Endothelial cell of umbilical vein (primary cell): ENCODE results near the gene GID4. TPM values are rescaled to one million over a fixed set of nuclear protein-coding genes. Genes with fewer than 3 reads are reported as not detected.
A peak's percentile ranks its signal among the peaks of the same experiment; 100 is the strongest.

Source experiments
- BruUV-seq: library from RNA; stranded (reverse); fragments of 400-500 nt; replicated peaks from 2 replicates; lab custom pipeline; 2021; lab: Mats Ljungman, UMichigan
- CTCF ChIA-PET: fragments of 300-600, 350-600 bp; sonication (Branson Sonifier 250); formaldehyde crosslinking; loops from one replicate; lab custom pipeline; 2021; ENCODE audit warnings: antibody characterized with exemption, inconsistent platforms; lab: Charles Lee
- POLR2A ChIA-PET: fragments of 300-600, 350-600 bp; sonication (Branson Sonifier 250); formaldehyde crosslinking; loops from one replicate; lab custom pipeline; 2021; ENCODE audit warnings: antibody characterized with exemption, inconsistent platforms; lab: Charles Lee
- DNase-seq: peaks from one replicate; pipeline ENCODE4 v3.0.0-alpha.2; 2011; ENCODE audit warnings: low read depth, low spot score
- FAIRE-seq: peaks from 2 replicates; lab custom pipeline; 2011; peaks lifted over from hg19 to GRCh38; lab: Jason Lieb, UNC
- H2AFZ ChIP-seq: 2 replicates; pipeline ENCODE4 v1.6.0; 2012; ENCODE audit warnings: low read depth, low read length, control low read depth, inconsistent platforms
- H3K27ac ChIP-seq: 2 replicates; pipeline ENCODE4 v1.5.1; 2011; ENCODE audit warnings: low read depth, mild to moderate bottlenecking, control low read depth, low read length, moderate library complexity; ENCODE audit not compliant: insufficient read depth
- H3K27me3 ChIP-seq, 2 experiments: 2 replicates each; pipeline versions ENCODE4 v1.6.0 to v1.6.1; 2011; ENCODE audit warnings: low read length in 2 of 2, mixed read lengths in 1 of 2; ENCODE audit not compliant: control insufficient read depth in 2 of 2, insufficient read depth in 2 of 2
- H3K36me3 ChIP-seq, 2 experiments: 2 replicates in 1 of 2; 3 replicates in 1 of 2; pipeline ENCODE4 v1.5.1; 2011; ENCODE audit warnings: low read length in 2 of 2, mild to moderate bottlenecking in 1 of 2, moderate library complexity in 1 of 2; ENCODE audit not compliant: control insufficient read depth in 2 of 2, insufficient read depth in 2 of 2; ENCODE audit errors: extremely low read depth in 1 of 2
- H3K4me1 ChIP-seq: 3 replicates; pipeline ENCODE4 v1.5.1; 2011; ENCODE audit warnings: mild to moderate bottlenecking, low read length; ENCODE audit not compliant: control insufficient read depth, insufficient read depth; ENCODE audit errors: extremely low read depth
- H3K4me2 ChIP-seq: 2 replicates; pipeline ENCODE4 v1.6.1; 2011; ENCODE audit warnings: low read length, control low read depth, mixed read lengths; ENCODE audit not compliant: insufficient read depth
- H3K4me3 ChIP-seq, 3 experiments: fragments of 200-600 bp in 1 of 3; sonication (generic), shearing (Covaris generic) in 1 of 3; replicated peaks in 1 of 3; 2 replicates each; pipeline ENCODE4 v1.5.1; 2011 to 2016; ENCODE audit warnings: control low read depth in 3 of 3, low read length in 3 of 3, mild to moderate bottlenecking in 2 of 3, inconsistent platforms in 1 of 3, low read depth in 1 of 3, moderate library complexity in 1 of 3; ENCODE audit not compliant: insufficient read depth in 1 of 3
- H3K79me2 ChIP-seq: 2 replicates; pipeline ENCODE4 v1.6.0; 2012; ENCODE audit warnings: low read length, inconsistent platforms; ENCODE audit not compliant: control insufficient read depth, insufficient read depth
- H3K9ac ChIP-seq: replicated peaks from 2 replicates; pipeline ENCODE3; 2011; ENCODE audit warnings: low read length, control low read depth; ENCODE audit not compliant: insufficient read depth; ENCODE audit errors: extremely low read depth
- H3K9me1 ChIP-seq: replicated peaks from 3 replicates; pipeline ENCODE4 v1.6.0; 2011; ENCODE audit warnings: mild to moderate bottlenecking, low read length; ENCODE audit not compliant: control insufficient read depth, insufficient read depth; ENCODE audit errors: extremely low read depth
- H3K9me3 ChIP-seq: replicated peaks from 2 replicates; pipeline ENCODE4 v1.5.1; 2012; ENCODE audit warnings: low read length, inconsistent platforms; ENCODE audit not compliant: control insufficient read depth, insufficient read depth
- H4K20me1 ChIP-seq: replicated peaks from 2 replicates; pipeline ENCODE3; 2011; ENCODE audit warnings: mild to moderate bottlenecking, low read length; ENCODE audit not compliant: control insufficient read depth, insufficient read depth; ENCODE audit errors: extremely low read depth
- EZH2 ChIP-seq: IDR thresholded peaks from 2 replicates; pipeline ENCODE4 v1.6.1; 2012; ENCODE audit warnings: borderline replicate concordance, low read depth, mild to moderate bottlenecking, moderate library complexity, low read length, inconsistent platforms; ENCODE audit not compliant: severe bottlenecking
- FOS ChIP-seq: IDR thresholded peaks from 2 replicates; pipeline ENCODE4 v1.6.1; 2011; ENCODE audit warnings: mild to moderate bottlenecking, low read length, moderate library complexity, borderline replicate concordance; ENCODE audit not compliant: insufficient read depth
- GATA2 ChIP-seq: IDR thresholded peaks from 2 replicates; pipeline ENCODE4 v1.7.0; 2011; ENCODE audit warnings: low read depth, mild to moderate bottlenecking, moderate library complexity, mixed read lengths, low read length; ENCODE audit not compliant: insufficient read length, insufficient read depth
- JUN ChIP-seq: IDR thresholded peaks from 2 replicates; pipeline ENCODE4 v1.6.1; 2011; ENCODE audit warnings: borderline replicate concordance, low read depth; ENCODE audit not compliant: insufficient read length, insufficient read depth
- MYC ChIP-seq: IDR thresholded peaks from one replicate; pipeline ENCODE4 v1.6.1; 2011; ENCODE audit warnings: mild to moderate bottlenecking, low read depth, low read length
- POLR2A ChIP-seq: IDR thresholded peaks from 2 replicates; pipeline ENCODE4 v1.6.1; 2012; ENCODE audit warnings: low read depth, mild to moderate bottlenecking, control low read depth, low read length
- POLR2AphosphoS5 ChIP-seq: IDR thresholded peaks from 2 replicates; pipeline ENCODE4 v1.6.1; 2012; ENCODE audit warnings: low read depth, mild to moderate bottlenecking, control low read depth, low read length, moderate library complexity; ENCODE audit not compliant: insufficient read depth
- dilution Hi-C: fragments of 300-500 bp; cut with MboI; formaldehyde crosslinking; loops from one replicate; pipeline ENCODE4 v1.15.0; 2019; ENCODE audit warnings: low sequenced_read_pairs; ENCODE audit not compliant: extremely low pct_ligation_motif_present
- intact Hi-C: fragments of 100-400 bp; cut with micrococcal nuclease; formaldehyde crosslinking; loops from one replicate; pipeline ENCODE4 v1.10.0; 2022
- polyA plus RNA-seq, 4 experiments: library from polyadenylated mRNA; depleted of rRNA in 3 of 4; stranded (reverse) in 3 of 4; unstranded in 1 of 4; fragments of >200 nt; gene quantifications; 2 replicates each; pipeline versions ENCODE4 v1.2.1 to v1.2.3, GENCODE V29; 2011 to 2012; ENCODE audit warnings: missing spikeins in 1 of 4
- total RNA-seq: library from RNA; stranded (reverse); gene quantifications from 2 replicates; pipeline ENCODE4 v1.2.3, GENCODE V29; 2021
- TF ChIP-seq, protein P1 (sequence below), 2 donors: IDR thresholded peaks; 1 replicate in 1 of 2; 2 replicates in 1 of 2; pipeline ENCODE4 v1.5.1; 2011; ENCODE audit warnings: low read length in 2 of 2, mild to moderate bottlenecking in 2 of 2, moderate library complexity in 2 of 2, control low read depth in 1 of 2, inconsistent platforms in 1 of 2, low read depth in 1 of 2; ENCODE audit not compliant: insufficient read depth in 1 of 2; ENCODE audit errors: extremely low read depth in 1 of 2
- TF ChIP-seq, protein P2 (sequence below): IDR thresholded peaks from 2 replicates; pipeline ENCODE4 v1.6.1; 2011; ENCODE audit not compliant: insufficient read depth, insufficient read length

Gene GID4
- total and polyA plus RNA-seq, 2 donors (not counting 3 experiments of a cell fraction or from before 2014, with no cell fraction given): 6.4 to 11.3 TPM

DNA sequence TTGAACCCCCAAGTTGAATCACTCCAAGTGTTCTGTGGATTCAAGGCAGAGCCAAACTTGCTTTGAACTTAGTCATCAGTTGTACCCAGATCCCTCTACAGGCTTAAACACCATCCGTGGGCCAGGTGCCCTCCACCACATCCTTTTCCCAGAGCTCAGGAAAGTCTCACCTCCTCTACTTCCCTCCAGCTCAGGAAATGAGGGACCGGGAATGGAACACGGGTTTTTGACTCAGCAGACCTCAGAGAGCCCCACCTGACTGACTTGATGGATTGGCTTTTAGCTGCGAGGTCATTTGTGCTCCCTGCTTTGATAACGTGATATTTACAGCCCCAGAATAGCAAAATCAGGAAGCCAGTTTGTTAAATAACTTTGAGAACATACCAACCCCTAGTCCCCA is 20.1 kb downstream of the GID4 start:
- peaks cover 4% of the 10 kb centered on the region for H3K4me1 ChIP-seq
- TF ChIP-seq FOS: no peak
- TF ChIP-seq GATA2: peak; percentile 20
- H3K27me3 ChIP-seq: no peaks in the 10 kb centered on the region
- no peaks in the 10 kb centered on the region for H4K20me1 ChIP-seq
- no peak overlapping the region for H3K4me3 ChIP-seq
- intact Hi-C loops (no loop called here), dilution Hi-C loops (no loop called here)
- no peak for DNase-seq
- peaks cover 4 to 24% of the 10 kb centered on the region in 2 experiments for H3K36me3 ChIP-seq
- no peak overlapping the region for H3K9ac ChIP-seq
- no peak overlapping the region for H2AFZ ChIP-seq
- no peak for FAIRE-seq
- POLR2A ChIA-PET: interaction anchor here (0.7 kb wide), 1 partner anchor 59 kb away, joined by 7 read pairs; no protein-coding TSS in a partner anchor
- no peaks in the 10 kb centered on the region for H3K79me2 ChIP-seq
- BruUV-seq: no TSS peak
- CTCF ChIA-PET: interaction anchor here (0.6 to 1.6 kb wide), 5 partner anchors 9 to 26 kb away, joined by 3 to 4 read pairs (median 3); no protein-coding TSS in a partner anchor
- H3K27ac ChIP-seq: no peak overlapping the region
- no peaks in the 10 kb centered on the region for H3K9me3 ChIP-seq
- H3K9me1 ChIP-seq: no peaks in the 10 kb centered on the region
- H3K4me2 ChIP-seq: no peak overlapping the region

DNA sequence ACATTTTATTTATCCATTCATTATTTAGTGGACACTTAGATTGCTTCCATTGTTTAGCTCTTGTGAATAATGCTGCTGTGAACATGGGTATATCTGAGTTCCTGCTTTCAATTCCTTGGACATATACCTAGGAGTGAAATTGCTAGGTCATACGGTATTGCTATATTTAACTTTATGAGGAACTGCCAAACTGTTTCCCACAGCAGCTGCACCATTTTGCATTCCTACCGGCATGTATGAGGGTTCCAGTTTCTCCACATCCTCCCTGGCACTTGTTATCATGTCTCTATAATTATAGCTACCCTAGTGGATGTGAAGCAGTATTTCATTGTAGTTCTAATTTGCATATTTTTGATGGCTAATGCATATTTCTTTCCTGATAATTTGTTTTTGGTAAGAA is 24.8 kb downstream of the GID4 start:
- H3K4me1 ChIP-seq: peaks cover 3% of the 10 kb centered on the region
- H3K9me3 ChIP-seq: no peaks in the 10 kb centered on the region
- dilution Hi-C loops: no loop called here
- intact Hi-C loops: no loop called here
- no peak for DNase-seq
- H3K27ac ChIP-seq: no peak overlapping the region
- TF ChIP-seq, protein P1, sequence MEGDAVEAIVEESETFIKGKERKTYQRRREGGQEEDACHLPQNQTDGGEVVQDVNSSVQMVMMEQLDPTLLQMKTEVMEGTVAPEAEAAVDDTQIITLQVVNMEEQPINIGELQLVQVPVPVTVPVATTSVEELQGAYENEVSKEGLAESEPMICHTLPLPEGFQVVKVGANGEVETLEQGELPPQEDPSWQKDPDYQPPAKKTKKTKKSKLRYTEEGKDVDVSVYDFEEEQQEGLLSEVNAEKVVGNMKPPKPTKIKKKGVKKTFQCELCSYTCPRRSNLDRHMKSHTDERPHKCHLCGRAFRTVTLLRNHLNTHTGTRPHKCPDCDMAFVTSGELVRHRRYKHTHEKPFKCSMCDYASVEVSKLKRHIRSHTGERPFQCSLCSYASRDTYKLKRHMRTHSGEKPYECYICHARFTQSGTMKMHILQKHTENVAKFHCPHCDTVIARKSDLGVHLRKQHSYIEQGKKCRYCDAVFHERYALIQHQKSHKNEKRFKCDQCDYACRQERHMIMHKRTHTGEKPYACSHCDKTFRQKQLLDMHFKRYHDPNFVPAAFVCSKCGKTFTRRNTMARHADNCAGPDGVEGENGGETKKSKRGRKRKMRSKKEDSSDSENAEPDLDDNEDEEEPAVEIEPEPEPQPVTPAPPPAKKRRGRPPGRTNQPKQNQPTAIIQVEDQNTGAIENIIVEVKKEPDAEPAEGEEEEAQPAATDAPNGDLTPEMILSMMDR (IDR thresholded peaks at IDR 0.05; ENCODE audit: extremely low read depth in 1 of 2, insufficient read depth in 1 of 2, low read depth in 1 of 2, low read length in 2 of 2): no peak
- TF ChIP-seq FOS (no peak), JUN (no peak), POLR2AphosphoS5 (no peak), EZH2 (no peak), POLR2A (no peak), MYC (no peak), GATA2 (no peak)
- TF ChIP-seq, protein P2, sequence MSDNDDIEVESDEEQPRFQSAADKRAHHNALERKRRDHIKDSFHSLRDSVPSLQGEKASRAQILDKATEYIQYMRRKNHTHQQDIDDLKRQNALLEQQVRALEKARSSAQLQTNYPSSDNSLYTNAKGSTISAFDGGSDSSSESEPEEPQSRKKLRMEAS: no peak
- no peak overlapping the region for H3K4me2 ChIP-seq
- H3K9me1 ChIP-seq: no peaks in the 10 kb centered on the region
- H3K79me2 ChIP-seq: no peaks in the 10 kb centered on the region
- no TSS peak for BruUV-seq
- no peak overlapping the region for H2AFZ ChIP-seq
- H4K20me1 ChIP-seq: no peaks in the 10 kb centered on the region
- no peak overlapping the region for H3K4me3 ChIP-seq
- ChIA-PET CTCF (no interaction called here), POLR2A (no interaction called here)
- peaks cover 0 to 22% of the 10 kb centered on the region in 2 experiments for H3K36me3 ChIP-seq
- H3K27me3 ChIP-seq: no peaks in the 10 kb centered on the region
- H3K9ac ChIP-seq: no peak overlapping the region
- no peak for FAIRE-seq
